ENCODE results near the gene ERGIC1.
"Not testable (repeated sequence)": the region's sequence is repeated elsewhere in the genome, so short reads cannot be mapped to it uniquely, and the experiment has no call there.

The ERGIC1 gene

DNA sequence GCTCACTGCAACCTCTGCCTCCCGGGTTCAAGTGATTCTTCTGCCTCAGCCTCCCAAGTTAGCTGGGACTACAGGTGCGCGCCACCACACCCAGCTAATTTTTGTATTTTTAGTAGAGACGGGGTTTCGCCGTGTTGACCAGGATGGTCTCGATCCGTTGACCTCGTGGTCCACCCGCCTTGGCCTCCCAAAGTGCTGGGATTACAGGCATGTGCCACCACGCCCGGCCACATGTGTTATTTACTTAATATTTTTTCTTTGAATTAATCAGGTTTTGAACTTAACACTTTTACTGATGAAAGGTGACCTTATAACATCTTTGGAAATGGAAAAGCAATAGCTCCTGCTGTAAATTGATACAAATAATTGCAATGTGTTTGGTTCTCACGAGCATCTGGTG, 13.5 kb downstream of the ERGIC1 start:
- H3K4me3 Mint-ChIP-seq, H3K9me3 Mint-ChIP-seq, H3K27me3 Mint-ChIP-seq, H3K27ac Mint-ChIP-seq, H3K36me3 Mint-ChIP-seq: not testable (repeated sequence)
- peaks cover 45% of the 10 kb centered on the region for H3K4me1 Mint-ChIP-seq

DNA sequence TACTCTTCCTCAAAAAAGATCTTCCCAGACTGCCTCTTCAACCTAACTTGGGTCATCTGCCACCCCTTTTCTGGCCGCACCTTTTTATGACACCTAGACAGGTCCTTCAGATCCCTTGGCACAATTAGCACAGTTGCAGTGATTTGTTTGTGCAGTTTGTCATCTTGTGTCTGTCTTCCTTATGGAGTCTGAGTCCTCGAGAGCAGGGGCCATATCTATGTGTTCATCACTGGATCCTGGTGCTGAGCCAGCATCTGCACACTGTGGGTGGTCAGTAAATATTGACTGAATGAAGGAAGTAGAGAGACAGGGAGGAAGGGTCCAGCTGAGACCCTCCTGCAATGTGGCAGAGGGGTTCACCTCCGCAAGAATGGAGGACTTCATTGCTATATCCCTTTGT, 14.4 kb downstream of the ERGIC1 start:
- Mint-ChIP-seq H3K36me3 (no peaks in the 10 kb centered on the region), H3K27ac (no peak overlapping the region), H3K27me3 (no peaks in the 10 kb centered on the region), H3K4me3 (no peak overlapping the region), H3K9me3 (no peaks in the 10 kb centered on the region), H3K4me1 (peaks cover 49% of the 10 kb centered on the region)

DNA sequence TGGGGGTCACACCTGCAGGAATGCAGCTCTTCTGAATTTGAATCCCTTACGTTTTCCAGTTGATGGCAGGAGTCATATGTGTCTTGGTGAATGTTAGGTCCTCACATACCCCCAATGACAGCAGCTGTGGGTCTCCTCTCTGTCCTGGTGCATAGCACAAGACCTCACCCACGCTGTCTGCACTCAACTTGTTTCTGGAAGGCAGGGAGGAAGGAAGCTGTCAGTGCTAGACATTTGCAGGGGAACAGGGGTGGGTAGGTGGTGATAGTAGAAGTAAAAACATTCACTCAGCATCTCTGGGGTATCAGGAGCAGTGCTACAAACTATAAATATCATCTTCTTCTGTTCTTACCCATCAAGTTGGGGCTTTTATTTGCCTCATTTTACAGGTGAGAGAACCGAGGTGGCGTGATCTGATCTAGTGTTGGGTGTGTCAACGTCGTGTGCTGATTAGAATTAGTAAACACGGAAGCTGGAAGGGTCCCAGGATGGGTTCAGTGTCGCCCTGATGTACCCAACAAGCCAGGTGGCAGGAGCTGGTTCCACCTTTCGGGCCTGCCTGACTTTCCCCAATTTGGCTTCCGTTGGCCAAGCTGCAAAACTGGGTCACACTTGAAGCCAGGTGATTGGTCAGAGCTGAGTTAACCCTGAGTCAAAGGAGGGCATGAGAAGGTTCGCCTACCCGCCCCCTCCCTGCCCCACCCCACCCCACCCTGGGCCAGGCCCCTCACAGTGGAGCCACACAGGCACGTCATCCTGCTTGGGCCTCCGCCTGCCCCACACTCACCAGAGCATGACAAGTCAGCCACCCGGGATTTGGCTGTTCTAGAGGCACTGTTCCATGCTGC, 15.8 kb downstream of the ERGIC1 start:
- H3K9me3 Mint-ChIP-seq = no peaks in the 10 kb centered on the region
- H3K36me3 Mint-ChIP-seq = no peaks in the 10 kb centered on the region
- peaks cover 64% of the 10 kb centered on the region for H3K4me1 Mint-ChIP-seq
- no peak overlapping the region for H3K4me3 Mint-ChIP-seq
- no peak overlapping the region for H3K27ac Mint-ChIP-seq
- H3K27me3 Mint-ChIP-seq = no peaks in the 10 kb centered on the region

DNA sequence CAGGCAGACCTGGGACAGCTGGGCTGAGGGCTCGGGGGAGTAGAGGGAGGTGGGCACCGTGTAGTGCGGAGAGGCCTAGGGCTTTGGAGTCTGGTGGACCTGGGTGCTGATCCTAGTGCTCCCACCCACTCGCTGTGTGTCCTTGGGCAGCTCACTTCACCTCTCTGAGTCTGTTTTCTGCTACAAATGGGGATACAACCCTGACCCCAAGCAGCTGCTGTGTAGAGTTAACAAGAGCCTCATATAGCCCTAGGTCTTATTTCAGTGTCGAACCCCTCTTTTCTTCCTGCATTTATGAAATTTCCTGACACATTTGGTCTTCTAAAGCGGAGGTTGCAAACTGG, 16.4 kb downstream of the ERGIC1 start:
- Mint-ChIP-seq H3K36me3 (no peaks in the 10 kb centered on the region), H3K9me3 (no peaks in the 10 kb centered on the region), H3K27ac (no peak overlapping the region), H3K27me3 (no peaks in the 10 kb centered on the region), H3K4me1 (peaks cover 65% of the 10 kb centered on the region), H3K4me3 (no peak overlapping the region)

DNA sequence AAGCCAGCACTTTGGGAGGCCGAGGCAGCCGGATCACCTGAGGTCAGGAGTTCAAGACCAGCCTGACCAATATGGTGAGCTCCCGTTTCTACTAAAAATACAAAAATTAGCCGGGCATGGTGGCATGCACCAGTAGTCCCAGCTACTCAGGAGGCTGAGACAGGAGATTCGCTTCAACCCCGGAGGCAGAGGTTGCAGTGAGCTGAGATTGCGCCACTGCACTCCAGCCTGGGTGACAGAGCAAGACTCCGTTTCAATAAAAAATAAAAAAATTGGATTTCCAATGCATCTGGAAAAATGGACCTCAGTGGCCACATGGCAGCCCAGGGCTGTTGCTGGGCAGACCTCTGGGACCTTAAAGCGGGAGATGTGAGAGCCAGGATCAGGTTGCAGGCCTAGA, 17.2 kb downstream of the ERGIC1 start:
- not testable (repeated sequence) for H3K36me3 Mint-ChIP-seq, H3K9me3 Mint-ChIP-seq, H3K27ac Mint-ChIP-seq, H3K4me3 Mint-ChIP-seq, H3K27me3 Mint-ChIP-seq
- peaks cover 66% of the 10 kb centered on the region for H3K4me1 Mint-ChIP-seq

DNA sequence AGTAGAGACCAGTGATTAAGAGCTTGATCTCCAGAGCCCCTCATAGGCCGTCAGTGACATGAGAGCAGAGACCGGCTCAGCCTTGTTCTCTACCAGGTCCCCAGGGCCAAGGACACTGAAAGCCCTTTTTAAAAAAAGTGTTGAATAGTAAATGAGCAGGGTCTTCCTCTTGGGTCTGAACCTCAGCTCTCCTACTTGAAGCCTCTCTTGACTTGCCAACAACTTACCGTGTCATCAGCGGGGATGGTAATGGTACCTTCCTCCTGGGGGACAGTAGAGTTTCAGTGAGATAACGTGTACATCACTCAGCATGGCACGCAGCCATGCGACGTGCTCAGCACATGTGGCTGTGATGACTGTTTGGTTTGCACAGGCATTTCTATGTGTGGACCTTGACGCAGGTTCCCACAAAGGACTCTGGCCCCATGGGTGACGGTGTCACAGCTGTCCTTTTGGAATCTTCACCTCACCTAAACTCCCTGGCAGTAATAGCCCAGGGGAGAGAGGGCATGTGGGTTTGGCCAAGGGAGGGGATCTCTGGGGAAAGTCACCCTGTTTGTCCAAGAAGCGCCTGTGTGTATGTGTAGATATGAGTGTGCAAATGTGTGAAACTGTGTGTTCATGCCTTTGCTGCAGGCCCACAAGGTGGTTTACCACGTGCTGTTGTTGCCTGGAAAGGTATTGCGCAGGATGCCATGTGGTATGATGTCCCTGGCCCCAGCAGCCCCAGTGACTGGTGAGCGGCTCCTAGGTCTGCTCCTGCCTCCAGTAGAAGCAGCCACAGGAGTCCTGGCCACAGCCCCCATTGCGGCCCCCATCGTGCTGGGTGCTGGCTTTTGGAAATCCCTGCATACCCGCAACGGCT, 18.7 kb downstream of the ERGIC1 start:
- Mint-ChIP-seq H3K27me3 (no peaks in the 10 kb centered on the region), H3K9me3 (no peaks in the 10 kb centered on the region), H3K27ac (peak overlapping the region; percentile 80), H3K4me3 (no peak overlapping the region), H3K4me1 (peaks cover 65% of the 10 kb centered on the region), H3K36me3 (no peaks in the 10 kb centered on the region)

DNA sequence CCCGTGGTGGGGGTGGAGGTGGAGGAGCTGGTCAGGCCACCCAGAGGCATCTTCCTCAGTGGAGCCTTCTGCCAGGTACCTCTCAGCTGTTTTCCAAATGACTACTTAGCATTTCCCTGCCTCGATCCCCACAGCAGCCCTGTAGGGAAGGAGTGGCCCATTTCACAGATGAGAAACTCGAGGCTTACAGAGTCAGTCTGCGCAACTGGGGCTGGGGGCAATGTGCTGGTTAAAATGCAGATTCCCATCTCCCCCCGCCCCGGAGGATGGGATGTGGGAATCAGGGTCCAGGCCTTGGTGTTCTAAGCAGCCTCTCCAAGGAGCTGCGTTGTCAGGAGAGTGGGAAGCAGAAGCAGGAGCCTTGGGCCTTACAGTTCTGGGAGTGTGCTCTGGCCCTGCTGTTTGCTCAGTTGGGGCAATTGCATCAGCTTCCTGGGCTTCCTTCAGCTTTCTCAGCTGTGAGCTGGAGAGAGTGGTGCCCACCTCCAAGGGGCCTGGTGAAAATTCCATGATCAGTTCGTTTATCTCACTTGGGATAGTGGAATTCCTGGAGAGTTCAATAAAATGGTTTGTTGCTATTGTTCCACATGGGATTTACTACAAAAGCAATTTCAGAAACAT, 19.4 kb downstream of the ERGIC1 start:
- H3K9me3 Mint-ChIP-seq = no peaks in the 10 kb centered on the region
- no peaks in the 10 kb centered on the region for H3K36me3 Mint-ChIP-seq
- H3K4me3 Mint-ChIP-seq = no peak overlapping the region
- H3K4me1 Mint-ChIP-seq = peaks cover 60% of the 10 kb centered on the region
- no peak overlapping the region for H3K27ac Mint-ChIP-seq
- H3K27me3 Mint-ChIP-seq = no peaks in the 10 kb centered on the region

DNA sequence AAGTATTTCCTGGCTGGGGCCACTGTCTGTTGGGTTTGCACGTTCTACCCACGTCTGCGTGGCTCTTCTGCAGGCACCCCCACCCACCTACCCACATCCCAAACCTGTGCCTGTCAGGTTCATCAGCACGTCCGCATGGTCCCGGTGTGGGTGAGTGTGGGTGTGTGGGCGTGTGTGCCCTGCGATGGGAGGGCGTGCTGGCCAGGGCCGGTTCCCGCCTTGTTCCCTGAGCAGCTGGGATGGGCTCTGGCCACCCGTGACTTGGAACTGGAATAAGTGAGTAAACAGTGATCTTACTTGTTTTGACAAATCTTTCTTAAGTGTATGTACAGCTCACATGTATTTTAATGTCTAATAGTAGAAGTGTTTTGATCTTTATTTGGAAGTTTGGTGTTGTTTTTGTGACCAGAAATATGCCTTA, 20.4 kb downstream of the ERGIC1 start:
- Mint-ChIP-seq H3K27me3 (no peaks in the 10 kb centered on the region), H3K36me3 (no peaks in the 10 kb centered on the region), H3K9me3 (no peaks in the 10 kb centered on the region), H3K4me3 (no peak overlapping the region), H3K27ac (peak overlapping the region; percentile 41), H3K4me1 (peaks cover 50% of the 10 kb centered on the region)

DNA sequence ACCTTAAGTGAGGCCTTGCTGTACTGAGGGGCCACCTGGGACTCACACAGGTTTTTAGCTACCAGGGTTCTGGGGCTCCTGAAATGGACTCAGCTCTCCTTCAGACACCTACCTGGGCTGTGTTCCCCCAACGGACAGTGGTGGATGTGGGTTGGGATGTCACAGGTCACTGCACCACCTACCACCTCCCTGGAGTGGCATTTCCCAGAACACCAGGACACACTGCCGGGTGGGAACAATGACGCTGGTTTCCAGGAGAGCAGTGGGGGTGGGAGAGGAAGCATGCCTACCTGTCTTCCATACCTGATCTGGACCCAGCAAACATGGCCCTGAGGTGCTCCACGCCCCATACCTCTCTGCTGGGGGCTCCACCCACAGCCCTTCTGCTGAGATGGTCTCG, 20.9 kb downstream of the ERGIC1 start:
- H3K27ac Mint-ChIP-seq = peak overlapping the region; percentile 41
- no peaks in the 10 kb centered on the region for H3K36me3 Mint-ChIP-seq
- no peaks in the 10 kb centered on the region for H3K27me3 Mint-ChIP-seq
- H3K4me3 Mint-ChIP-seq = no peak overlapping the region
- peaks cover 47% of the 10 kb centered on the region for H3K4me1 Mint-ChIP-seq
- H3K9me3 Mint-ChIP-seq = no peaks in the 10 kb centered on the region

DNA sequence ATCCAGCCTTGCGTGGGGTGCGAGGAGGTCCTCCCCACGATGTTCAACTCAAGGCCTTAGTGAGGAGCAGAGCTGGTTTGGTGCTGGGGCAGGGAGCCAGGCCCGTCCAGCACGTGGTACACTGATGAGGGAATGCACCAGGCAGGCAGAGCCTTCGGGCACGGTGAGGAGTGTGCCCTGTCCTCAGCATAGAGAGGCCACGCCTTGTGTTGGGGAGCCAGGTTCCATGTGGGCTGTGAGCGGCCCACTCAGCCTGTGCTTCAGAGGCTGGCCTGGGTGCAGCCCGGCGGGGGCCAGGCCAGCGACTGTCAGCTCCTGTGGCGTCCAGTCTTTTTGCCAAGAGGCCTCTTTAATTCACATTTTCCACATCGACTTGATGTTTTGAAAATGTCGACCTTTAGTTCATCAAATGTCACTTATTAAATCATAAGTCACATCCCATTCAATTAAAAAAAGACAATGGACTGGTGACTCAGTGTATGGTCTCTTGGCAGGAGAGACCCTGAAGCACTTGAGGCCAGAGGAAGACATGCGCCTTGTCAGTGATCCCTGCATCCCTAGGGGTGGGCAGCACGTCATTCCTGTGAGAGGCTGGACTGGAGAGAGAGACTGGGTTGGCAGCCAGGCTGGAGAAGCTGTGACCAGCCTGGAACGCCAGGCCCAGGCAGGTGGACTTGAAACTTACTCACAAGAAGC, 21.7 kb downstream of the ERGIC1 start:
- H3K4me1 Mint-ChIP-seq = peaks cover 53% of the 10 kb centered on the region
- no peak overlapping the region for H3K27ac Mint-ChIP-seq
- no peaks in the 10 kb centered on the region for H3K27me3 Mint-ChIP-seq

DNA sequence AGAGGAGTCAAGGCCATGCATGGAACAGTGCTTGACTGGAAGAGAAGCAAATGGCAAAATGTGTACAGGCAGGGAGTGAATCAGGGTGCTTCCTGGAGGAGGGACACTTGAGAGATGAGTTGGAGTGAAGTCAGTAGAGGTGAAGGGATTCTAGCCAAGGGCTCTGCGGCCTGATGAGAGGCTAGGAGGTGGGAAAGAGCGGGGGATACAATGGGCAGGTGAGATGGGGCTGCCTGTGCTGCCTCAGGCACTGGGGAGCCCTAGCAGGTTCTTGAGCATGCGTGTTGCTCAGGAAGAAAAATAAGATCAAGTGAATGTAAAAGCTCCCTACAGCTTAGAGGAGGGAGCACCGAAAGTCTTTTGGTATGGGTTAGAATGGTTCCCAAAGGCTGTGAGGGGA, 22.3 kb downstream of the ERGIC1 start:
- H3K27me3 Mint-ChIP-seq = no peaks in the 10 kb centered on the region
- H3K27ac Mint-ChIP-seq = no peak overlapping the region
- no peak overlapping the region for H3K4me3 Mint-ChIP-seq
- H3K9me3 Mint-ChIP-seq = no peaks in the 10 kb centered on the region
- peaks cover 56% of the 10 kb centered on the region for H3K4me1 Mint-ChIP-seq
- H3K36me3 Mint-ChIP-seq = no peaks in the 10 kb centered on the region

More for the DNA sequence above, 21.7 kb downstream of the ERGIC1 start:
- Mint-ChIP-seq H3K9me3 (no peaks in the 10 kb centered on the region), H3K36me3 (no peaks in the 10 kb centered on the region), H3K4me3 (no peak overlapping the region)

DNA sequence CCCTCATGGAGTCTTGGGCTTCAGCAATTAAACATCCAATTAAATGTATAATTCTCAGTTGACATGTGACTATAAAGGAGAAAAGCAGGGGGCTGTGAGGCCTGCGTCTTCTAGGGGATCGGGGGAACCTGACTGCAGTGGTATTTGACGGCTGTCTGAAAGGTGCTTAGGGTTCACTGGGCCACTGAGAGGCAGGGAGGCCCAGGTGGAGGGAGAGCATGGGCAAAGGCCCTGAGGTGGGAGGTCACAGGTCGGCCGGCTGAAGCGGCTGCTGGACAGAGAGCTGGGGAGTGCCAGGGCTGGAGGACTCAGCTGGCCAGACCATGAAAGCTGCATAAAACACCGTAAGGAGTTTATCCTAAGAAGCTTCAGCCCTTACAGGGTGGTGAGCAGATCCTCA, 23.9 kb downstream of the ERGIC1 start:
- Mint-ChIP-seq H3K36me3 (no peaks in the 10 kb centered on the region), H3K9me3 (no peaks in the 10 kb centered on the region), H3K4me1 (peaks cover 57% of the 10 kb centered on the region), H3K27ac (no peak overlapping the region), H3K27me3 (no peaks in the 10 kb centered on the region), H3K4me3 (no peak overlapping the region)

DNA sequence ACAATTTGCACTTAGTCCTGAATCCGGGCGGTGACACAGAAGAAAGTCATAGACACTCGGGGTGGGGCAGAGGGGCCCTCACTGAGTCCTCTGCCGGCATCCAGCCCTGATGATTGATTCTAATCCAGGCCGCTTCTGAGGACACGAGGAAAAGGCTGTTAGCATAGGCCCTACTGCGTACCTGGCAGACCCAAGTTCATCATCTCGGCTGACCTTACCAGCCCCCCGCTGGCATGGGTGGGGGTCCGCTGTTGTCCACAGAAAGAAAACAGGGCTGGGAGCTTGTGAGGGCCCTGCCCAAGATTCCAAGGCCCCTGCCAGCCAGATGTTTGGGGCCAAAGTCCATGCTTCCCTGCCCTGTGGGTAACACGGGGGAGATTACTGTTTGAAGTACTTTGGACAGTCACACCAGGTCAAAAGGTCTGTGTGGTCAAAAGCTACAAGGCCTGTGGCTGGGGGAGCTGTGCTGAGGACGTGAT, 24.5 kb downstream of the ERGIC1 start:
- no peak overlapping the region for H3K27ac Mint-ChIP-seq
- no peak overlapping the region for H3K4me3 Mint-ChIP-seq
- H3K36me3 Mint-ChIP-seq = no peaks in the 10 kb centered on the region
- no peaks in the 10 kb centered on the region for H3K9me3 Mint-ChIP-seq
- H3K4me1 Mint-ChIP-seq = peaks cover 55% of the 10 kb centered on the region
- no peaks in the 10 kb centered on the region for H3K27me3 Mint-ChIP-seq

DNA sequence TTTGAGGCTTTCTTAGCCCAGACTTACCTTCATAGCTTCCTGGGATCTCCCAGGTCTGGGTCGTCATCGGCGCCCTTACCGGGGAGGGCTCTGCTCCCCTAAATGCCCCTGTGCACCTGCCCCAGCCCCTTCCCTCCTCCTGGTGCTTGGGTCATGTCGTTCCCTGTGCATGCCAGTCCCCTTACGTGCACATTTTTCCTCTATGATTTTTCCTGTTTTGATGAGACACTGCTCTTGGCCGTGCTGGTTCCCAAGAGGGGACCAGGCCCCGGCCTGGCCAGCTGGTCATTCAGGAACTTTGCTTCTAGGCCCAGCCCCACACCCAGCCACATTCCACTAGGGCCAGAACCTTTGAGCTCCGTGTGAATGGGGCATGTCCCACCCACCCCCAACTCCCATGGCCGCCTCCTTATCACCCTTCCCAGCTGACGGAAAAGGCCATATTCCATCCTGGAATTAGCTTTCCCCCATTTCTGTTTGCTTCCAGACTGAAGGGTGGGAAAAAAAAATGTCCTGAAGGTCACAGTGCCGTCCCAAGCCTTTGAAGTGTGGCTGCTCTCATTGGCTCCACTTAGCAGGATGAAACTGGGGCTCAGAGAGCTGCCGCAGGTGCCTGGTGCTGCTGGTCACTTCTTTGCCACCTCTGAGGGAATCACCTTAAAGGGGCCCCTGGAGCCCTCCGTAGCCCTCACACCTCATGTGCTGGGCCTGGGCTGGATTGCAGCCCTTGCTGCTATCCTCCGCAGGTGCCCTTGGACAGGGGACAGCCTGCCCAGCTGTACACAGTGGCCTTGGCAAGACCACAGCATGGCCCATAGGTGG, 25.1 kb downstream of the ERGIC1 start:
- H3K4me3 Mint-ChIP-seq = no peak overlapping the region
- H3K36me3 Mint-ChIP-seq = no peaks in the 10 kb centered on the region
- H3K4me1 Mint-ChIP-seq = peaks cover 49% of the 10 kb centered on the region
- H3K27me3 Mint-ChIP-seq = no peaks in the 10 kb centered on the region
- H3K27ac Mint-ChIP-seq = no peak overlapping the region
- H3K9me3 Mint-ChIP-seq = no peaks in the 10 kb centered on the region

DNA sequence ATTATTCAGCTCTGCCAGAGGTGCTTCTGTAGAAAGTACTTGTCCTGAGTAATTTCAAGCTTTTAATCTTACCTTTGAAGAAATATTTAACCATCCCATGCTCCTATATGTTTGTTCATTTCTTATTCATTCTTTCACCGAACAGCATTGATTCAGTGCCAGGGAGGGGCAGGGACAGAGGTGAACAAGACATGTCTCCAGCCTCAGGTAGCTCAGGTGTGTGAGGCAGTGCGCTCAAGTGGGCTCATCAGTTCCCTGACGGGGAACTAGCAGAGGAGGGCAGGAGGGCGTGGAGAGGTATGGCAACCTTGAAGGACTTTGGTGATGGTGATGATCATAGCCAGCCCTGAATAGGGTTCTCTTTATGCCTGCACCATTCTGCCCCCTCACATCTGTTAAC, 25.9 kb downstream of the ERGIC1 start:
- no peaks in the 10 kb centered on the region for H3K27me3 Mint-ChIP-seq
- peaks cover 41% of the 10 kb centered on the region for H3K4me1 Mint-ChIP-seq
- no peaks in the 10 kb centered on the region for H3K36me3 Mint-ChIP-seq
- no peak overlapping the region for H3K4me3 Mint-ChIP-seq
- no peaks in the 10 kb centered on the region for H3K9me3 Mint-ChIP-seq
- no peak overlapping the region for H3K27ac Mint-ChIP-seq

All from activated naive CD4-positive, alpha-beta T cell treated with anti-CD3 and anti-CD28 coated beads, Interleukin-2, amount 50 U/mL, for 24 hours (primary cell).